ENCODE results near the gene CYGB. TPM values are rescaled to one million over a fixed set of nuclear protein-coding genes. Genes with fewer than 3 reads are reported as not detected.

CYGB gene
- total and polyA plus RNA-seq, 2 of the 13 experiments (the other 11 are each of a cell fraction or from before 2014, with no cell fraction given): 18.9 to 27.1 TPM

DNA sequence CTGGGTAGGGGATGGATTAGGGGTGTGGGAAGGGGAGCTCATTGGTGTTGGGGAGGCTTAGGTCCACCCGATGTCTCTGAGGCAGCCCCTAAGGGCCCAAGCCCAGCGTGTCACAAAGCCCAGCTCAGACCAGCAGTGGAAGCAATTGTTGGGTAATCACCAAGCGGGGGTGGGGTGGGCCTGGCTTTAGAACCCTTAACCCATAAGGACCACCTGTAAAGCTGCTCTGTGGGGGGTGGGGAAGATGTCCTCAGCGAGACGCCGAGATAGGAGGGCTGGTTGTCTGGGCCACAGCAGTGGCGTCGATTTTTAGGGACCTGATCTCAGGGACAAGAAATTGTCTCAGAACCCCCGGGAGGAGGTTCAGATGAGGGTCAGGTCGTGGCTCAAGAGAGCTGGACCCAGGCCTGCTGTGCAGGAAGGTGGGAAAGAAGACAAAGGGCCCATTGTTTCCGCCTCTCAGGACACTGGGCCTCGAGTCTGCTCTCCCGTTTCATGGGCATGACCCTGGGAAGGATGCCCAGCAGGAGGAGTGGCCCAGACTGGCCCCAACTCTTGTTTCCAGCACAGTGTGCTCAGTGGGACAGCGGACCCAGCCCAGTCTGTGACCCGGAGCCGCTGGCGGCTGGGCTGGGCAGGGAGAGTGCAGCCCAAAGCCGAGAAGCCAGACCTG, 32.2 kb upstream of the CYGB start (continued):
- TF ChIP-seq, protein P1, sequence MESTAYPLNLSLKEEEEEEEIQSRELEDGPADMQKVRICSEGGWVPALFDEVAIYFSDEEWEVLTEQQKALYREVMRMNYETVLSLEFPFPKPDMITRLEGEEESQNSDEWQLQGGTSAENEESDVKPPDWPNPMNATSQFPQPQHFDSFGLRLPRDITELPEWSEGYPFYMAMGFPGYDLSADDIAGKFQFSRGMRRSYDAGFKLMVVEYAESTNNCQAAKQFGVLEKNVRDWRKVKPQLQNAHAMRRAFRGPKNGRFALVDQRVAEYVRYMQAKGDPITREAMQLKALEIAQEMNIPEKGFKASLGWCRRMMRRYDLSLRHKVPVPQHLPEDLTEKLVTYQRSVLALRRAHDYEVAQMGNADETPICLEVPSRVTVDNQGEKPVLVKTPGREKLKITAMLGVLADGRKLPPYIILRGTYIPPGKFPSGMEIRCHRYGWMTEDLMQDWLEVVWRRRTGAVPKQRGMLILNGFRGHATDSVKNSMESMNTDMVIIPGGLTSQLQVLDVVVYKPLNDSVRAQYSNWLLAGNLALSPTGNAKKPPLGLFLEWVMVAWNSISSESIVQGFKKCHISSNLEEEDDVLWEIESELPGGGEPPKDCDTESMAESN (CRISPR knock-in tag; conservative IDR thresholded peaks at IDR 0.05): 0 out of 2 replicates have a peak, but pooled peaks have one; percentile 79
- TF ChIP-seq ZNF746 (CRISPR knock-in tag; IDR thresholded peaks at IDR 0.05): peak; percentile 53; the same call in 1 of the 2 replicates
- no peak for TF ChIP-seq ZFP82 (CRISPR knock-in tag; IDR thresholded peaks at IDR 0.05; ENCODE audit: borderline replicate concordance)
- TF ChIP-seq GTF2F1 (IDR thresholded peaks at IDR 0.05; ENCODE audit: low read length): no peak
- TF ChIP-seq, protein P2, sequence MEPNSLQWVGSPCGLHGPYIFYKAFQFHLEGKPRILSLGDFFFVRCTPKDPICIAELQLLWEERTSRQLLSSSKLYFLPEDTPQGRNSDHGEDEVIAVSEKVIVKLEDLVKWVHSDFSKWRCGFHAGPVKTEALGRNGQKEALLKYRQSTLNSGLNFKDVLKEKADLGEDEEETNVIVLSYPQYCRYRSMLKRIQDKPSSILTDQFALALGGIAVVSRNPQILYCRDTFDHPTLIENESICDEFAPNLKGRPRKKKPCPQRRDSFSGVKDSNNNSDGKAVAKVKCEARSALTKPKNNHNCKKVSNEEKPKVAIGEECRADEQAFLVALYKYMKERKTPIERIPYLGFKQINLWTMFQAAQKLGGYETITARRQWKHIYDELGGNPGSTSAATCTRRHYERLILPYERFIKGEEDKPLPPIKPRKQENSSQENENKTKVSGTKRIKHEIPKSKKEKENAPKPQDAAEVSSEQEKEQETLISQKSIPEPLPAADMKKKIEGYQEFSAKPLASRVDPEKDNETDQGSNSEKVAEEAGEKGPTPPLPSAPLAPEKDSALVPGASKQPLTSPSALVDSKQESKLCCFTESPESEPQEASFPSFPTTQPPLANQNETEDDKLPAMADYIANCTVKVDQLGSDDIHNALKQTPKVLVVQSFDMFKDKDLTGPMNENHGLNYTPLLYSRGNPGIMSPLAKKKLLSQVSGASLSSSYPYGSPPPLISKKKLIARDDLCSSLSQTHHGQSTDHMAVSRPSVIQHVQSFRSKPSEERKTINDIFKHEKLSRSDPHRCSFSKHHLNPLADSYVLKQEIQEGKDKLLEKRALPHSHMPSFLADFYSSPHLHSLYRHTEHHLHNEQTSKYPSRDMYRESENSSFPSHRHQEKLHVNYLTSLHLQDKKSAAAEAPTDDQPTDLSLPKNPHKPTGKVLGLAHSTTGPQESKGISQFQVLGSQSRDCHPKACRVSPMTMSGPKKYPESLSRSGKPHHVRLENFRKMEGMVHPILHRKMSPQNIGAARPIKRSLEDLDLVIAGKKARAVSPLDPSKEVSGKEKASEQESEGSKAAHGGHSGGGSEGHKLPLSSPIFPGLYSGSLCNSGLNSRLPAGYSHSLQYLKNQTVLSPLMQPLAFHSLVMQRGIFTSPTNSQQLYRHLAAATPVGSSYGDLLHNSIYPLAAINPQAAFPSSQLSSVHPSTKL (CRISPR knock-in tag; IDR thresholded peaks at IDR 0.05): peak; percentile 83
- TF ChIP-seq, protein P3, sequence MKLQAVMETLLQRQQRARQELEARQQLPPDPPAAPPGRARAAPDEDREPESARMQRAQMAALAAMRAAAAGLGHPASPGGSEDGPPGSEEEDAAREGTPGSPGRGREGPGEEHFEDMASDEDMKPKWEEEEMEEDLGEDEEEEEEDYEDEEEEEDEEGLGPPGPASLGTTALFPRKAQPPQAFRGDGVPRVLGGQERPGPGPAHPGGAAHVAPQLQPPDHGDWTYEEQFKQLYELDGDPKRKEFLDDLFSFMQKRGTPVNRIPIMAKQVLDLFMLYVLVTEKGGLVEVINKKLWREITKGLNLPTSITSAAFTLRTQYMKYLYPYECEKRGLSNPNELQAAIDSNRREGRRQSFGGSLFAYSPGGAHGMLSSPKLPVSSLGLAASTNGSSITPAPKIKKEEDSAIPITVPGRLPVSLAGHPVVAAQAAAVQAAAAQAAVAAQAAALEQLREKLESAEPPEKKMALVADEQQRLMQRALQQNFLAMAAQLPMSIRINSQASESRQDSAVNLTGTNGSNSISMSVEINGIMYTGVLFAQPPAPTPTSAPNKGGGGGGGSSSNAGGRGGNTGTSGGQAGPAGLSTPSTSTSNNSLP (IDR thresholded peaks at IDR 0.05; ENCODE audit: low read depth, low read length): no peak
- peak; percentile 78 for TF ChIP-seq SOX5 (CRISPR knock-in tag; IDR thresholded peaks at IDR 0.05; ENCODE audit: borderline replicate concordance)
- TF ChIP-seq HOXA3 (CRISPR knock-in tag; IDR thresholded peaks at IDR 0.05): peak; percentile 69
- TF ChIP-seq ZBTB21 (CRISPR knock-in tag; IDR thresholded peaks at IDR 0.05): no peak
- TF ChIP-seq PHF8 (CRISPR knock-in tag; IDR thresholded peaks at IDR 0.05): no peak
- TF ChIP-seq IRF2 (CRISPR knock-in tag; IDR thresholded peaks at IDR 0.05): 0 out of 2 replicates have a peak, but pooled peaks have one; percentile 42
- TF ChIP-seq, protein P4, sequence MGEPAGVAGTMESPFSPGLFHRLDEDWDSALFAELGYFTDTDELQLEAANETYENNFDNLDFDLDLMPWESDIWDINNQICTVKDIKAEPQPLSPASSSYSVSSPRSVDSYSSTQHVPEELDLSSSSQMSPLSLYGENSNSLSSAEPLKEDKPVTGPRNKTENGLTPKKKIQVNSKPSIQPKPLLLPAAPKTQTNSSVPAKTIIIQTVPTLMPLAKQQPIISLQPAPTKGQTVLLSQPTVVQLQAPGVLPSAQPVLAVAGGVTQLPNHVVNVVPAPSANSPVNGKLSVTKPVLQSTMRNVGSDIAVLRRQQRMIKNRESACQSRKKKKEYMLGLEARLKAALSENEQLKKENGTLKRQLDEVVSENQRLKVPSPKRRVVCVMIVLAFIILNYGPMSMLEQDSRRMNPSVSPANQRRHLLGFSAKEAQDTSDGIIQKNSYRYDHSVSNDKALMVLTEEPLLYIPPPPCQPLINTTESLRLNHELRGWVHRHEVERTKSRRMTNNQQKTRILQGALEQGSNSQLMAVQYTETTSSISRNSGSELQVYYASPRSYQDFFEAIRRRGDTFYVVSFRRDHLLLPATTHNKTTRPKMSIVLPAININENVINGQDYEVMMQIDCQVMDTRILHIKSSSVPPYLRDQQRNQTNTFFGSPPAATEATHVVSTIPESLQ (CRISPR knock-in tag; conservative IDR thresholded peaks at IDR 0.05): no peak
- no peak for TF ChIP-seq RAD51 (IDR thresholded peaks at IDR 0.05; ENCODE audit: borderline replicate concordance)
- no peak for TF ChIP-seq ZNF790 (CRISPR knock-in tag; IDR thresholded peaks at IDR 0.05; ENCODE audit: borderline replicate concordance)
- TF ChIP-seq NR2F2 (IDR thresholded peaks at IDR 0.05; ENCODE audit: borderline replicate concordance, low read depth): 0 out of 2 replicates have a peak, but pooled peaks have one; percentile 52
- TF ChIP-seq ISL2 (CRISPR knock-in tag; IDR thresholded peaks at IDR 0.05): peak; percentile 70; the same call in 1 of the 2 replicates
- TF ChIP-seq EEA1 (CRISPR knock-in tag; IDR thresholded peaks at IDR 0.05; ENCODE audit: borderline replicate concordance): no peak
